ENCODE results near the gene ATF4. TPM values are rescaled to one million over a fixed set of nuclear protein-coding genes. Genes with fewer than 3 reads are reported as not detected.

The ATF4 gene
- total and polyA plus RNA-seq, 2 of the 13 experiments (the other 11 are each of a cell fraction or from before 2014, with no cell fraction given): 486 to 1,297 TPM

GRCh38 chr22:39545386-39546365, 25.3 kb downstream of the ATF4 start (continued):
- peak; percentile 82 for TF ChIP-seq ZNF800 (CRISPR knock-in tag; IDR thresholded peaks at IDR 0.05)
- TF ChIP-seq ZNF232 (CRISPR knock-in tag; IDR thresholded peaks at IDR 0.05; ENCODE audit: borderline replicate concordance): peak; percentile 98
- TF ChIP-seq ZNF75D (CRISPR knock-in tag; IDR thresholded peaks at IDR 0.05; ENCODE audit: borderline replicate concordance): peak; percentile 57; the same call in 1 of the 2 replicates
- 0 out of 2 replicates have a peak, but pooled peaks have one; percentile 78 for TF ChIP-seq ZNF160 (CRISPR knock-in tag; IDR thresholded peaks at IDR 0.05)
- TF ChIP-seq GTF3A (CRISPR knock-in tag; conservative IDR thresholded peaks at IDR 0.05): no peak
- TF ChIP-seq MLXIP (CRISPR knock-in tag; IDR thresholded peaks at IDR 0.05; ENCODE audit: borderline replicate concordance): peak; percentile 86
- TF ChIP-seq ZNF766 (CRISPR knock-in tag; IDR thresholded peaks at IDR 0.05; ENCODE audit: borderline replicate concordance): peak; percentile 92; the same call in 1 of the 2 replicates
- peak; percentile 71; the same call in 1 of the 2 replicates for TF ChIP-seq ZNF780A (CRISPR knock-in tag; IDR thresholded peaks at IDR 0.05)
- no peak for TF ChIP-seq BATF2 (CRISPR knock-in tag; IDR thresholded peaks at IDR 0.05)
- peak; percentile 86; the same call in 1 of the 2 replicates for TF ChIP-seq SIX4 (CRISPR knock-in tag; IDR thresholded peaks at IDR 0.05)
- peak in 1 of 2 experiments; percentile 99 for TF ChIP-seq REST (IDR thresholded peaks at IDR 0.05; ENCODE audit: borderline replicate concordance in 1 of 2, low read depth in 1 of 2, low read length in 2 of 2)
- no peak for TF ChIP-seq ZNF24 (IDR thresholded peaks at IDR 0.05)
- 0 out of 2 replicates have a peak, but pooled peaks have one; percentile 64 for TF ChIP-seq ZNF878 (CRISPR knock-in tag; IDR thresholded peaks at IDR 0.05)
- TF ChIP-seq ATF7-NPFF (CRISPR knock-in tag; IDR thresholded peaks at IDR 0.05; ENCODE audit: low read depth): peak; percentile 52; the same call in 1 of the 2 replicates
- 0 out of 2 replicates have a peak, but pooled peaks have one; percentile 27 for TF ChIP-seq CREBL2 (CRISPR knock-in tag; IDR thresholded peaks at IDR 0.05; ENCODE audit: borderline replicate concordance)
- TF ChIP-seq NCOR1 (IDR thresholded peaks at IDR 0.05; ENCODE audit: borderline replicate concordance, low read length): no peak
- TF ChIP-seq MLLT10 (CRISPR knock-in tag; IDR thresholded peaks at IDR 0.05): no peak
- peak; percentile 76; the same call in 1 of the 2 replicates for TF ChIP-seq RFXAP (CRISPR knock-in tag; IDR thresholded peaks at IDR 0.05; ENCODE audit: borderline replicate concordance)

All from HepG2 (cell line).